Suprapubic skin (tissue), 4 donors: Measurements from ENCODE around the gene SUGCT. TPM values are rescaled to one million over a fixed set of nuclear protein-coding genes. Genes with fewer than 3 reads are reported as not detected.

Source experiments
- DNase-seq, 2 donors: peaks; one replicate each; pipeline ENCODE4 v3.0.0-alpha.2; 2019; ENCODE audit warnings: low spot score in 2 of 2
- H3K27ac ChIP-seq: fragments of 200-600 bp; sonication (generic); one replicate; pipeline ENCODE4 v1.5.1; 2019
- H3K27me3 ChIP-seq: fragments of 200-600 bp; sonication (generic); one replicate; pipeline ENCODE4 v1.5.1; 2019
- H3K36me3 ChIP-seq: fragments of 200-600 bp; sonication (generic); one replicate; pipeline ENCODE4 v1.5.1; 2019
- H3K4me1 ChIP-seq: fragments of 200-600 bp; sonication (generic); one replicate; pipeline ENCODE4 v1.5.1; 2019
- H3K4me3 ChIP-seq: fragments of 200-600 bp; sonication (generic); one replicate; pipeline ENCODE4 v1.5.1; 2019; ENCODE audit warnings: mild to moderate bottlenecking
- H3K9me3 ChIP-seq: fragments of 200-600 bp; sonication (generic); one replicate; pipeline ENCODE4 v1.5.1; 2019
- CTCF ChIP-seq, 2 donors: fragments of 200-600 bp in 1 of 2; fragments of 450-650 bp in 1 of 2; sonication (generic) in 1 of 2; IDR thresholded peaks; one replicate each; pipeline ENCODE4 v1.5.1; 2016 to 2019; ENCODE audit warnings: antibody characterized with exemption in 2 of 2, mild to moderate bottlenecking in 1 of 2, moderate library complexity in 1 of 2
- EP300 ChIP-seq: sonication (generic); formaldehyde crosslinking; IDR thresholded peaks from one replicate; pipeline ENCODE4 v1.6.1; 2017; ENCODE audit warnings: antibody characterized with exemption
- POLR2A ChIP-seq, 2 donors: fragments of 450-650 bp; IDR thresholded peaks; one replicate each; pipeline ENCODE4 v1.6.1; 2017; ENCODE audit warnings: antibody characterized with exemption in 2 of 2, mild to moderate bottlenecking in 2 of 2, moderate library complexity in 2 of 2
- POLR2AphosphoS5 ChIP-seq, 3 donors: sonication (generic); formaldehyde crosslinking; IDR thresholded peaks; one replicate each; pipeline ENCODE4 v1.6.1; 2017; ENCODE audit warnings: antibody characterized with exemption in 3 of 3
- WGBS: methylation state at CpG from one replicate; pipeline ENCODE4 v1.1.5; 2018; 5-methylcytosine and 5-hydroxymethylcytosine counted together
- total RNA-seq, 4 donors: library from RNA; depleted of rRNA; stranded (reverse); fragments of >200 nt; gene quantifications; one replicate each; pipeline ENCODE4 v1.1.0, GENCODE V29; 2016

SUGCT gene
- total RNA-seq, 4 donors from 2014 or later = 0.73 to 2.2 (median 0.98) TPM; not detected in 1

- TF ChIP-seq POLR2AphosphoS5 (IDR thresholded peaks at IDR 0.05) (no peak), EP300 (no peak), CTCF (IDR thresholded peaks at IDR 0.05) (no peak), POLR2A (IDR thresholded peaks at IDR 0.05) (no peak)
- H3K36me3 ChIP-seq = no peaks in the 10 kb centered on the region
- DNase-seq = no peak
- no peaks in the 10 kb centered on the region for H3K27me3 ChIP-seq
- H3K27ac ChIP-seq = no peak overlapping the region
- no peaks in the 10 kb centered on the region for H3K9me3 ChIP-seq
- WGBS = 74% methylated on average over 2 of the region's 2 CpGs
- H3K4me1 ChIP-seq = no peaks in the 10 kb centered on the region
- no peak overlapping the region for H3K4me3 ChIP-seq
Observed at GRCh38 chr7:40315277-40315676, 180.5 kb downstream of the SUGCT start.

- no peaks in the 10 kb centered on the region for H3K9me3 ChIP-seq
- no peaks in the 10 kb centered on the region for H3K36me3 ChIP-seq
- WGBS = 66% methylated on average over 3 of the region's 3 CpGs
- no peak overlapping the region for H3K4me3 ChIP-seq
- no peak overlapping the region for H3K27ac ChIP-seq
- TF ChIP-seq POLR2A (IDR thresholded peaks at IDR 0.05) = no peak
- TF ChIP-seq EP300 = no peak
- TF ChIP-seq CTCF (IDR thresholded peaks at IDR 0.05) = no peak
- TF ChIP-seq POLR2AphosphoS5 (IDR thresholded peaks at IDR 0.05) = no peak
- H3K4me1 ChIP-seq = no peaks in the 10 kb centered on the region
- DNase-seq = no peak
- H3K27me3 ChIP-seq = no peaks in the 10 kb centered on the region
Observed at GRCh38 chr7:40316176-40316575, 181.4 kb downstream of the SUGCT start.

- Histone ChIP-seq H3K27me3 (no peaks in the 10 kb centered on the region), H3K36me3 (no peaks in the 10 kb centered on the region), H3K9me3 (no peaks in the 10 kb centered on the region), H3K4me3 (no peak overlapping the region), H3K27ac (no peak overlapping the region), H3K4me1 (no peaks in the 10 kb centered on the region)
- TF ChIP-seq CTCF (IDR thresholded peaks at IDR 0.05) = no peak
- TF ChIP-seq POLR2A (IDR thresholded peaks at IDR 0.05) = no peak
- no peak for TF ChIP-seq POLR2AphosphoS5 (IDR thresholded peaks at IDR 0.05)
- TF ChIP-seq EP300 = no peak
- DNase-seq = no peak
Observed at GRCh38 chr7:40324914-40325313, 190.1 kb downstream of the SUGCT start.

- Histone ChIP-seq H3K4me3 (no peak overlapping the region), H3K27me3 (no peaks in the 10 kb centered on the region), H3K27ac (no peak overlapping the region), H3K9me3 (no peaks in the 10 kb centered on the region), H3K36me3 (no peaks in the 10 kb centered on the region), H3K4me1 (no peaks in the 10 kb centered on the region)
- TF ChIP-seq POLR2A (IDR thresholded peaks at IDR 0.05) (no peak), POLR2AphosphoS5 (IDR thresholded peaks at IDR 0.05) (no peak), CTCF (IDR thresholded peaks at IDR 0.05) (no peak)
- DNase-seq = no peak
- WGBS = 88% methylated on average over 2 of the region's 2 CpGs
Observed at GRCh38 chr7:40327113-40327512, 192.3 kb downstream of the SUGCT start.

GRCh38 chr7:40327873-40328272 lies 193.1 kb downstream of the SUGCT start:
- no peaks in the 10 kb centered on the region for H3K4me1 ChIP-seq
- no peak overlapping the region for H3K27ac ChIP-seq
- H3K27me3 ChIP-seq = no peaks in the 10 kb centered on the region
- H3K9me3 ChIP-seq = no peaks in the 10 kb centered on the region
- no peak overlapping the region for H3K4me3 ChIP-seq
- H3K36me3 ChIP-seq = no peaks in the 10 kb centered on the region
- DNase-seq = no peak
- no peak for TF ChIP-seq CTCF (IDR thresholded peaks at IDR 0.05)
- TF ChIP-seq POLR2A (IDR thresholded peaks at IDR 0.05) = no peak
- TF ChIP-seq EP300 = no peak
- no peak for TF ChIP-seq POLR2AphosphoS5 (IDR thresholded peaks at IDR 0.05)
